Cardiac muscle cell (in vitro differentiated cells and primary cell): Measurements from ENCODE around the gene ATG12. TPM values are rescaled to one million over a fixed set of nuclear protein-coding genes. Genes with fewer than 3 reads are reported as not detected.

Source experiments
- DNase-seq, 2 donors: peaks; one replicate each; pipeline versions ENCODE4 v3.0.0 to v3.0.0-alpha.2; 2010 to 2017; ENCODE audit warnings: low read depth in 1 of 2, low spot score in 1 of 2
- H3K27ac ChIP-seq: fragments of 200-600 bp; sonication (generic); 2 replicates; pipeline ENCODE4 v1.5.1; 2016
- H3K27me3 ChIP-seq: fragments of 200-600 bp; sonication (generic); 2 replicates; pipeline ENCODE4 v1.6.0; 2016; ENCODE audit warnings: control low read depth
- H3K36me3 ChIP-seq: fragments of 200-600 bp; sonication (generic); 2 replicates; pipeline ENCODE4 v1.5.1; 2016; ENCODE audit warnings: control low read depth
- H3K4me1 ChIP-seq: fragments of 200-600 bp; sonication (generic); 2 replicates; pipeline ENCODE4 v1.8.1; 2017; ENCODE audit warnings: low read depth, mild to moderate bottlenecking, mixed run types
- H3K4me3 ChIP-seq: fragments of 200-600 bp; sonication (generic); 2 replicates; pipeline ENCODE4 v1.5.1; 2016; ENCODE audit warnings: mild to moderate bottlenecking
- H3K9me3 ChIP-seq: fragments of 200-600 bp; sonication (generic); 2 replicates; pipeline ENCODE4 v1.5.1; 2017; ENCODE audit warnings: low read depth, mild to moderate bottlenecking, control low read depth
- CTCF ChIP-seq: IDR thresholded peaks from 2 replicates; pipeline ENCODE4 v1.5.1; 2012; ENCODE audit warnings: low read depth, mild to moderate bottlenecking, low read length
- polyA plus RNA-seq: library from polyadenylated mRNA; unstranded; fragments of >200 nt; fragmentation: Nextera tagmentation; extraction: Ambion mirVana; gene quantifications from 2 replicates; pipeline ENCODE4 v1.2.1, GENCODE V29; 2016
- total RNA-seq: library from RNA; depleted of rRNA; stranded (reverse); fragments of >200 nt; gene quantifications from 2 replicates; pipeline ENCODE4 v1.2.3, GENCODE V29; 2016

Gene ATG12
- total and polyA plus RNA-seq, 2 experiments from 2014 or later: 31.4 to 60.8 TPM

DNA sequence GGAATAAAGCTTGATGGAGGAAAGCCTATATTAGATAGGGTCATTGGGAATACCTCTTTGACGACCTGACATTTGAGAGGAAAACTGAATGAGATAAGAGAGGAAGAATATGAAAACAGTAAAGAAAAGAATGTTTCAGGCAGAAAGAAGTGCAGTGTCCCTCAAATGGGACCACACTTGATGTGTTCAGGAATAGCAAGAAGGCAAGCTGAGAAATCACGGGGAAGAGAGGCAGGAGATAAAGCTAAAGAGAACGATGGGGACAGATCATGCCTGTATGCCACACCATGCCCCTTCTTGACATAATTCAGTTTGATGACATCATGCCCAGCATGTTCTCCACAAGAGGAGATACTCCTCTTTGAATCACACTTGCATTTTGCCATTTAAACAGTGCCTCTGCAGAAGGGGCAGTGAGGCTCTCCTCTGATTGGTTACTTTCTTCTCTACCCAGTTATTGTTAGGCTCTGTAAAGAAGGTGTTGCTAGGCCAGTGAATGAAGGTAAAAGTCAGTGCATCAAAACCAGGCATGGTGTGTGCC lies 8.0 kb upstream of the ATG12 start:
- TF ChIP-seq CTCF: no peak
- Histone ChIP-seq H3K9me3 (no peaks in the 10 kb centered on the region), H3K4me3 (no peak overlapping the region), H3K4me1 (no peaks in the 10 kb centered on the region), H3K27me3 (no peaks in the 10 kb centered on the region), H3K36me3 (no peaks in the 10 kb centered on the region), H3K27ac (no peak overlapping the region)
- DNase-seq: no peak

DNA sequence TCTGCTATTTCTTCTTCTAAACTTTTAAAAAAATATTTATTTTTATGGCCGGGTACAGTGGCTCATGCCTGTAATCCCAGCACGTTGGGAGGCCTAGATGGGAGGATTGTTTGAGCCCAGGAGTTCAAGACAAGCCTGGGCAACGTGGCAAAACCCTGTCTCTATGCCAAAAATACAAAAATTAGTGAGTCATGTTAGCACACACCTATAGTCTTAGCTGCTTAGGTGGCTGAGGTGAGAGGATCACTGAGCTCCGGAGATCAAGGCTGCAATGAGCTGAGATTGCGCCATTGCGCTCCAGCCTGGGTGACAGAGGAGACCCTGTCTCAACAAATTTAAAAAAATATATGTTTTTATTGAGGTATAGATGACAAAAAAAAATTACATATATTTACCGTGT lies 5.9 kb upstream of the ATG12 start:
- no peak for TF ChIP-seq CTCF
- no peaks in the 10 kb centered on the region for H3K27me3 ChIP-seq

GRCh38 chr5:115844321-115844817 lies 3.0 kb upstream of the ATG12 start:
- no peaks in the 10 kb centered on the region for H3K36me3 ChIP-seq
- H3K4me3 ChIP-seq: no peak overlapping the region
- DNase-seq: no peak

More for the DNA sequence above, 5.9 kb upstream of the ATG12 start:
- H3K4me1 ChIP-seq: peaks cover 6% of the 10 kb centered on the region
- H3K27ac ChIP-seq: no peak overlapping the region
- DNase-seq: no peak
- no peaks in the 10 kb centered on the region for H3K9me3 ChIP-seq
- no peak overlapping the region for H3K4me3 ChIP-seq
- no peaks in the 10 kb centered on the region for H3K36me3 ChIP-seq

DNA sequence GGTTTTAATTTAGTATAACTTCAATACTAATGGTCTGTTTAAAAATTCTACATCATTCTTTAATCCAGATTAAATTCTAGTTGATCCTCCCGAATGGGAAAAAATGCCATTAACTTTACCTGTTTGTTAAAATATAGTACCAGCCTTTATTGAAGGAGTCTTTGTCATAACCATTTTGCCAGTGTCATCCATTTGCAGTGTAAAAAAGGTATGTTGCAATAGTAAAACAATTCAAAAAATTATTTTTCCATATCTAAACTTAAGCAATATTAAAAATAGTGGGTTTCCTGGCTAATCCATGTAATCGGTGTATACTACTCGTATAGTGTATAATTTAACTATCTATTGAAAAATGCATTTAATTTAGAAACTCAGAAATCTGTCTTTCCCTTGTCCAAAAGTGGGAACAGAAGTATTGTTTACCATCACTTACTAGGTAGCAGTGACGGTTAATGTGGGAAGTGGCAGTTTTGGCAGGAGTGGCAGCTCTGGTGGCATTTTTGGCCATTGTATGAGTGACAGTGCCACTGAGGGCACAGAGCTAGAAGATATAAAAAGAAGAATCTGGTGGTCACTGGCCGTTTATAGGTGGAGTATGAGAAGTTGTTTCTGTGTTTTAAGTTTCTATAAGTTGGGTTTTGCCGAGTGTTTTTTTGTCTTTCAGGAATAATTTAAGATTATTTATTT lies 2.2 kb upstream of the ATG12 start:
- peaks cover 14% of the 10 kb centered on the region for H3K4me1 ChIP-seq
- no peak for DNase-seq
- TF ChIP-seq CTCF: no peak
- H3K27ac ChIP-seq: no peak overlapping the region
- no peaks in the 10 kb centered on the region for H3K9me3 ChIP-seq
- no peaks in the 10 kb centered on the region for H3K27me3 ChIP-seq
- peak overlapping the region; percentile 71 for H3K4me3 ChIP-seq
- no peaks in the 10 kb centered on the region for H3K36me3 ChIP-seq

More at GRCh38 chr5:115844321-115844817, 3.0 kb upstream of the ATG12 start:
- Histone ChIP-seq H3K9me3 (no peaks in the 10 kb centered on the region), H3K27ac (no peak overlapping the region), H3K27me3 (no peaks in the 10 kb centered on the region), H3K4me1 (peaks cover 11% of the 10 kb centered on the region)
- no peak for TF ChIP-seq CTCF

DNA sequence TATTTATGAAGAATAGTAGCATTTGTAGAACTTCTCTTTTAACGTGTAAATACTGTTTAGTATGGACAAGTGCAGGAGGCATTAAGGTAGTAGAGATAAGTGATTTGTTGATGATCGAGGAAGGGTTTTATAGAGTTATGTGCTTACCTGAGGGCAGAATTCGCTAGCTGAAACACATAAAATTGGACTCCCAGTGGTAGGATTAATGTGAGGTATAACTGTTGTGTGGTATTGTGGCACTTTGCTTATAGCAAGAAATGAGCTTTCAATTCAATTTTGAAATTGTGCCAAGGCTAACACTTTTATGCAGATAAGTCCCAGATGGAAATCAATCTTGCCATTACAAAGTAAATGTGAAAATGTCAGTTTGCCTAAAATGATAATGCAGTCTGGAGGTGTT lies 1.6 kb upstream of the ATG12 start:
- Histone ChIP-seq H3K9me3 (no peaks in the 10 kb centered on the region), H3K27ac (no peak overlapping the region), H3K4me3 (peak overlapping the region; percentile 71), H3K4me1 (peaks cover 14% of the 10 kb centered on the region), H3K36me3 (no peaks in the 10 kb centered on the region), H3K27me3 (no peaks in the 10 kb centered on the region)
- no peak for TF ChIP-seq CTCF
- no peak for DNase-seq
